Naive B cell (primary cell): ENCODE results near the gene POLE3. TPM values are rescaled to one million over a fixed set of nuclear protein-coding genes. Genes with fewer than 3 reads are reported as not detected.
"Not testable (repeated sequence)": the region's sequence is repeated elsewhere in the genome, so short reads cannot be mapped to it uniquely, and the experiment has no call there.

Source experiments
- ATAC-seq, 2 donors: fragments of 150-1000 bp; cut with Tn5 transposase; 2 replicates each; pipeline ENCODE4 v1.10.0; 2021; ENCODE audit warnings: low read depth in 2 of 2, mild to moderate bottlenecking in 2 of 2, moderate library complexity in 2 of 2
- DNase-seq: peaks from one replicate; pipeline ENCODE4 v3.0.0; 2022
- H3K27ac Mint-ChIP-seq, 6 donors: one replicate each; pipeline ENCODE4 v1.8.0; 2020 to 2022; ENCODE audit warnings: mild to moderate bottlenecking in 6 of 6, mixed read lengths in 6 of 6, moderate library complexity in 5 of 6, inconsistent platforms in 2 of 6
- H3K27me3 Mint-ChIP-seq, 3 donors: one replicate each; pipeline ENCODE4 v1.8.0; 2021 to 2022; ENCODE audit warnings: mixed read lengths in 3 of 3, mild to moderate bottlenecking in 1 of 3
- H3K36me3 Mint-ChIP-seq, 2 donors: one replicate each; pipeline ENCODE4 v1.8.0; 2020 to 2022; ENCODE audit warnings: mixed read lengths in 2 of 2, inconsistent platforms in 1 of 2, mild to moderate bottlenecking in 1 of 2
- H3K4me1 Mint-ChIP-seq, 3 donors: one replicate each; pipeline ENCODE4 v1.8.0; 2020 to 2022; ENCODE audit warnings: mixed read lengths in 3 of 3, inconsistent platforms in 1 of 3, mild to moderate bottlenecking in 1 of 3, moderate library complexity in 1 of 3
- H3K4me3 Mint-ChIP-seq, 8 donors: one replicate each; pipeline ENCODE4 v1.8.0; 2020 to 2022; ENCODE audit warnings: mild to moderate bottlenecking in 8 of 8, mixed read lengths in 8 of 8, moderate library complexity in 8 of 8, inconsistent platforms in 2 of 8
- H3K9me3 Mint-ChIP-seq, 7 donors: one replicate each; pipeline ENCODE4 v1.8.0; 2020 to 2022; ENCODE audit warnings: mixed read lengths in 7 of 7, mild to moderate bottlenecking in 5 of 7, inconsistent platforms in 2 of 7, moderate library complexity in 1 of 7
- polyA plus RNA-seq, 6 donors: library from polyadenylated mRNA; unstranded; fragments of 300-500 nt; fragmentation: Illumina TruSeq; gene quantifications; one replicate each; pipeline ENCODE4 v1.2.3, GENCODE V29; 2021; ENCODE audit warnings: low read depth in 6 of 6

The POLE3 gene
- polyA plus RNA-seq, 6 donors from 2014 or later = 112 to 213 (median 140) TPM

DNA sequence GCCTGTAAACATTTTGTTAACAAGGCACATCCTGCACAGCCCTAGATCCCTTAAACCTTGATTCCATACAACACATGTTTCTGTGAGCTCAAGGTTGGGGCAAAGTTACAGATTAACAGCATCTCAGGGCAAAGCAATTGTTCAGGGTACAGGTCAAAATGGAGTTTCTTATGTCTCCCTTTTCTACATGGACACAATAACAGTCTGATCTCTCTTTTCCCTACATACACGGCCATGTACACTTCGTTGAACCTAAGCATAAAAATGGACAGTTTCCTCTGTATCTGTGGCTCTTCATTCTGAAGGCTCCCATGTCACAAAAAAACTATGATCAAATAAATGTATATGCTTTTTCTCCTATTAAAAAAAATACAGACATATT, 30.7 kb downstream of the POLE3 start:
- Mint-ChIP-seq H3K27ac (peak overlapping the region in 1 of 6 donors; percentile 79), H3K4me1 (peaks cover 13 to 28% (median 15%) of the 10 kb centered on the region in 3 donors), H3K4me3 (peak overlapping the region in 1 of 8 donors; percentile 58)
- H3K27me3 Mint-ChIP-seq, ATAC-seq, H3K9me3 Mint-ChIP-seq, H3K36me3 Mint-ChIP-seq, DNase-seq: not testable (repeated sequence)

DNA sequence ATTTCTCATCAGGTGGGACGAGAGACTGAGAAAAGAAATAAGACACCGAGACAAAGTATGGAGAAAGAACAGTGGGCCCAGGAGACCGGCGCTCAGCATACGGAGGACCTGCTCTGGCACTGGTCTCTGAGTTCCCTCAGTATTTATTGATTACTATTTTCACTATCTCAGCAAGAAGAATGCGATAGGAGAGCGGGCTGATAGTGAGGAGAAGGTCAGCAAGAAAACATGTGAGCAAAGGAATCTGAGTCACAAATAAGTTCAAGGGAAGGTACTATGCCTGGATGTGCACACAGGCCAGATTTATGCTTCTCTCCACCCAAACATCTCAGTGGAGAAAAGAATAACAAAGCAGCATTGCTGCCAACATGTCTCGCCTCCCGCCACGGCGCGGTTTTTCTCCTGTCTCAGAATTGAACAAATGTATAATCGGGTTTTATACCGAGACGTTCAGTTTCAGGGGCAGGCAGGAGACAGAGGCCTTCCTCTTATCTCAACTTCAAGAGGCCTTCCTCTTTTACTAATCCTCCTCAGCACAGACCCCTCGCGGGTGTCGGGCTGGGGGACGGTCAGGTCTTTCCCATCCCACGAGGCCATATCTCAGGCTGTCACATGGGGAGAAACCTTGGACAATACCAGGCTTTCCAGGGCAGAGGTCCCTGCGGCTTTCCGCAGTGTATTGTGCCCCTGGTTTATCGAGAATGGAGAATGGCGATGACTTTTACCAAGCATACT, 31.2 kb downstream of the POLE3 start:
- not testable (repeated sequence) for H3K27me3 Mint-ChIP-seq, H3K36me3 Mint-ChIP-seq, H3K9me3 Mint-ChIP-seq, DNase-seq, ATAC-seq
- H3K4me3 Mint-ChIP-seq = peak overlapping the region in 3 of 8 donors; percentile 53 to 58 (median 54)
- peak overlapping the region in 3 of 6 donors; percentile 16 to 90 (median 39) for H3K27ac Mint-ChIP-seq
- peaks cover 13 to 32% (median 16%) of the 10 kb centered on the region in 3 donors for H3K4me1 Mint-ChIP-seq

DNA sequence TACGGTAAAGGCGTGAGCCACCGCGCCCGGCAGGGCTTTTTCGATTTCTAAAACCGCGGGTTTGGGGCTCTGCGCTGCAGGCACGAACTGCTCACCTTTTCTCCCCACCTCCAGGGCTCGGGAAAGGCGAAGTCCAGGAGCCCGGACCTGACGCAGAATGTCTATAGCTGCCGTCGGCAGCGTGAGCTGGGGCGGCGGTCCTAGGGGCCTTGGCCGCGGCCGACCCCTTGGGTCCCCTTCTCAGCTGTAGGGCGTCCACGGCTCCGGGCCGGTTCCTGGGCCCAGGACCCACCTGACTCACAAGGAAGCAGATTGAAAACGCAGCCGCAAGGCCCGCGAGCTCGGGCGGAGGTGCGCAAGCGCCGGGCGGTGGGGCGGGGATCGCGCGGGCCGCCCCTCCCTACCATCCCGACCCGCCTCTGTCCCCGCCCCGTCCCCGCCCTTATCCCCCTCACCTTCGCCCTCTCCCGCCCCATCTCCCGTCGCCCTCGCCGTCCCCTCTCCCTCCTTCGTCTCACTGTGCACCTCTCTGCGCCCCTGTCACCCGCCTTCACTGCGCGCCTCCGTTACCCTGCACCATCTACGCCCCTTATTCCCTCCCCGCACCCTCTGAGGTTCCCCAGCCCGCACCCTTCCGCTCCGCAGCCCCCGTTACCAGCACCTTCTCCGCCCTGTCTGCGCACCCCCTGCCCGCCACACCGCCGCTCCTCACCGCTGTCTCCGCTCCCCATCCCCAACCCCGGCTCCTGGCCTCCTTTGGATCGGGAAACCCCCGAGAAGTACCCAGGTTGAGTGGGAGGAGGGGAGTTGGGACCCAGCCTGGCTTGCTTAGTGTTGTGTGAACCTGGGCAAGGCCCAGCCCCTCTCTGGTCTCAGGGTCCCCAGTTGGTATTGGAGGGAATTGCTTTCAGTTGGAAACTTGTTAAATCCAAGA, 33.6 kb downstream of the POLE3 start, which contains the start of gene HDHD3:
Gene HDHD3 (minus strand): TSS at position 353 of the 934 bp plus-strand sequence. CDS start 2,632 bp downstream, outside the sequence.
- Mint-ChIP-seq H3K9me3 (no peaks in the 10 kb centered on the region), H3K27me3 (no peaks in the 10 kb centered on the region), H3K4me3 (peak within 1 kb of the TSS; percentile 87 to 95 (median 90)), H3K36me3 (no peaks in the 10 kb centered on the region), H3K4me1 (peaks cover 13 to 34% (median 22%) of the 10 kb centered on the region in 3 donors), H3K27ac (peak within 1 kb of the TSS; percentile 44 to 93 (median 82))
- DNase-seq = peak; percentile 81
- ATAC-seq = peak; percentile 91 to 92

DNA sequence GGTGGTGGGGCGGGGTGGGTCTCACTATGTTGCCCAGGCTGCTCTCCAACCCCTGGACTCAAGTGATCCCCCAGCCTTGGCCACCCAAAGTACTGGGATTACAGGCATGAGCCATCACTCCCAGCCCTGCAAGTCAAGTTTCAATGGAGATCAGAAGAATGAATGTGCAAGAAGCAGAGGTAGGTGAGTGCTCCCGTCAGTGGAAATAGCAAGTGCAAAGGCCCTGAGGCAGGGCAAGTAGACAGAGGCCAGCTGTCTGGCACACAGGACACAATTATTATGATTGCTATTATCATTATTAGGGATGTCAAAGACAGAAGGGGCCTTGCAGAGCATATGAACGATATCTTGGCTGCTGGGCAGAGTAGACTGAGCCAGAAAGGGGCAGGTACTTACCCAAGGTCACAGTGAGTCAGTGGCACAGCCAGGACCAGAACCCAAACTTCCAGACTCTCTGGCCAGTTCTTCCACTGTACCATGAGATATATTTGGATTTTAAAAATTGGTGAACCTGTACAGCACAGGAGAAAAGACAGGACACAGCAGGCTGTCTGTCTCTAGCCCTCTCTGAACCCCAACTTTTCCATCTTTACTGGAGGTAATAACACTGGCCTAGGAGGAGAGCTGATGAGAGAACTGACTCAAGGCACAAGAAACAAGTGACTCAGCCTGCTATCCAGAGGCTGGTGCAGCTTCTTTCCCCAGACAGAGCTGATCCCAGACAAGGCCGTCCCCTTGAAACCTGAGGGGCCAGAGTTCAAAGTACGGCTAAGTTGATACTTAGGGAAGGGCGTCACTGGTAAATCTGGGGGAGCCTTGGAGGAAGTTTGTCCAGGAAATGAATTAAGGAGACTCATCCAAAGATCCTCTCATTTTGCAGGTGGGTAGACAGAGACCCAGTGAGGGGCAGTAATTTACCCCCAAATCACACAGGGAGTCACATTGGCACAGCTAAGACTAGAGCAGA, 35.1 kb downstream of the POLE3 start:
- Mint-ChIP-seq H3K4me3 (peak overlapping the region; percentile 81 to 92 (median 85)), H3K9me3 (no peaks in the 10 kb centered on the region), H3K36me3 (no peaks in the 10 kb centered on the region), H3K27ac (peak overlapping the region in 4 of 6 donors; percentile 60 to 93 (median 79)), H3K27me3 (no peaks in the 10 kb centered on the region), H3K4me1 (peaks cover 13 to 23% (median 22%) of the 10 kb centered on the region in 3 donors)
- ATAC-seq = no peak
- DNase-seq = no peak

DNA sequence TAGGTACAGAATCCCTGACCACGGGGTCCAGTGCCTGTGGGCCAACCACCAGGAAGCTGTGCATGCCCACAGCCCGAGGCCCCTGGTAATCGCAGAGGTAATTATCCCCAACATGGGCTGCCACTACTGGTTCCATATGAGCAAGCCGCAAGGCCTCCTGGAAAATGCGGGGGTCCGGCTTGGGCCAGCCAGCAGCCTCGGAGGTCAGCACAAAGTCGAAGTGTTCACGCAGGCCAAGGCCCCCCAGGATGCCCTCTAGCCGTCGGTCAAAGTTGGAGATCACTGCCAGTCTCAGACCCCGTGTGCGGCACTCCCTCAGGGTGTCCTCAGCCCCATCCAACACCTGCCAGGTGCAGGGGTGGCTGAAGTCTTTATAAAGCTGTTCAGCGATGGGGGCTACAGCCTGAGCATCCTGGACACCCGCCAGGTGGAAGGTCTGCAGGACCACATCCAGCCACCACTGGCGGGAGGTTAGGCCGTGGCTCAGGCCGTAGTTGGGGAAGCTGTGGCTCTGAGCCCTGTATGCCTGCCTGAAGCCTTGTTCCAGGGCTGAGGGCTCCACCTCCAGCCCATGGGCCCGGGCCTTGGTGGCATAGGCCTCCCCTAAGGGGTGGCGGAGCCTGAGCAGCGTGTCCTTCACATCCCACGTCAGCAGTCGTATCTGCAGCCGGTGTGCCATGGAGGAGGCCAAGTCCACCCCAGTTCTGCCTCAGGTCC, 36.6 kb downstream of the POLE3 start:
- Mint-ChIP-seq H3K36me3 (no peaks in the 10 kb centered on the region), H3K9me3 (no peaks in the 10 kb centered on the region), H3K4me1 (peaks cover 13 to 23% (median 22%) of the 10 kb centered on the region in 3 donors), H3K4me3 (peak overlapping the region in 2 of 8 donors; percentile 47 to 88), H3K27me3 (no peaks in the 10 kb centered on the region), H3K27ac (peak overlapping the region in 1 of 6 donors; percentile 38)
- ATAC-seq = no peak
- no peak for DNase-seq

DNA sequence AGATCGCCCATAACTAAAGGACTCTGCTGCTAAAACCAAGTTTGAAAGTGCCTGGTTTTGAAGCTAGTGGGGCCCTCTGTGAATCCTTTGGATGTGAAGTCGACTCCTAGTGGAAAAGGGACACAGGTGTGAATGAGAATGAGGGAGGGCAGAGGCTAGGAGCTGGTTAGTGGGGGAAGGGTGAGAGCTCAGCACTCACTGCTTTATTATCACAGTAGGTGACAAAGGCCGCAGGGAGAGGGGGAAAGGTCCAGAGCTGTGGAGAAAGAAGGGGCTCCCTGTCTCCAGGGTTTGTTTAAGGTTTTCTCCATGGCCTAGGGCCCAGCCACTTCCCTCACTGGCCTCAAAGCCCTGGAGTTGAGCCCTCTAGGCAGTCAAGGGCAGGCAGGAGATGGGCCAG, 37.2 kb downstream of the POLE3 start:
- peaks cover 13 to 23% (median 22%) of the 10 kb centered on the region in 3 donors for H3K4me1 Mint-ChIP-seq
- peak overlapping the region in 2 of 6 donors; percentile 38 to 44 for H3K27ac Mint-ChIP-seq
- ATAC-seq = no peak
- H3K27me3 Mint-ChIP-seq = no peaks in the 10 kb centered on the region
- H3K9me3 Mint-ChIP-seq = no peaks in the 10 kb centered on the region
- no peak for DNase-seq
- no peaks in the 10 kb centered on the region for H3K36me3 Mint-ChIP-seq
- no peak overlapping the region for H3K4me3 Mint-ChIP-seq

DNA sequence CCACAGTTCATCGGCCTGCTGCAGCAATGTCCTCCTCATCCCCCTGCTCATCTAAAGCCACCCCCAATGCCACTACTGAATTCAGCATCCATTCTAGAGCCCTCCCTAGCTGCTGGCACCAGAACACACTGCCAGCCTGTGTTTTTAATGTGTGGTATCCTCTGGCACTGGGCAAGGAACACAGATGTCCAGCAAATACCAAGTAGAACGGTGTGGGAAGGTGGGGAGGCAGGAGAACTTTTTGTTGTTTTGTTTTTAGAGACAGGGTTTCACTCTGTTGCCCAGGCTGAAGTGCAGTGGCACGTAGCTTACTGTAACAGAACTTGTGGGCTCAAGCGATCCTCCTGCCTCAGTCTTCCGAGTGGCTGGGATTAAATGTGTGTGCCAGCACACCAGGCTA, 38.4 kb downstream of the POLE3 start:
- no peaks in the 10 kb centered on the region for H3K27me3 Mint-ChIP-seq
- peaks cover 12 to 22% (median 18%) of the 10 kb centered on the region in 3 donors for H3K4me1 Mint-ChIP-seq
- H3K27ac Mint-ChIP-seq = peak overlapping the region in 1 of 6 donors; percentile 40
- H3K9me3 Mint-ChIP-seq = no peaks in the 10 kb centered on the region
- no peak for ATAC-seq
- DNase-seq = no peak
- no peaks in the 10 kb centered on the region for H3K36me3 Mint-ChIP-seq
- peak overlapping the region in 2 of 8 donors; percentile 16 to 18 for H3K4me3 Mint-ChIP-seq

DNA sequence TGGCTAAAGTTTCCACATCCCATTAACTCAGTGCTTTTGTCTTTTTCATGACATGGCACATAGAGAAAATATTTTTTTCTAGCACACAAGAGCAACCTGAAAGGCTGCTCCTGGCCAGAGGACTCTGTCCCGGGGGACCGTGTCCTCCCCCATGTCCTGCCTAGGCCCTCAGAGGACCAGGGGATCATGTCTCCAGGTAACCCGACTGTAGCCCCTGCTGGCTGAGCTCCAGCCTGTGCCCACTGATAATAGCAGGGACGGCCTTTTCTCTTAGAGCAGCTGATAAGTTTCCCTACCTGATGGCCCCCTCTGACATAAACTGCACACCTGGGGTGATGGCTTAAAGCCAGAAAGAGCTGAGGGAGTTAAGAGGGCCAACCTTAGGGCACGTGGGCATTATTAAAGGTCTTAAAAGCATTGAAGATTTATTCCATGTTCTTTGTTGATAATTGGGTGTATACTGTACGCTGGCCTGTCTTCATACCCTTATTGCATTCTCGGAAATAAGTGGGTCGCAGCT, 39.6 kb downstream of the POLE3 start:
- DNase-seq = no peak
- Mint-ChIP-seq H3K9me3 (no peaks in the 10 kb centered on the region), H3K4me1 (peaks cover 9 to 18% (median 16%) of the 10 kb centered on the region in 3 donors), H3K4me3 (no peak overlapping the region), H3K36me3 (no peaks in the 10 kb centered on the region), H3K27me3 (no peaks in the 10 kb centered on the region), H3K27ac (no peak overlapping the region)
- ATAC-seq = no peak

DNA sequence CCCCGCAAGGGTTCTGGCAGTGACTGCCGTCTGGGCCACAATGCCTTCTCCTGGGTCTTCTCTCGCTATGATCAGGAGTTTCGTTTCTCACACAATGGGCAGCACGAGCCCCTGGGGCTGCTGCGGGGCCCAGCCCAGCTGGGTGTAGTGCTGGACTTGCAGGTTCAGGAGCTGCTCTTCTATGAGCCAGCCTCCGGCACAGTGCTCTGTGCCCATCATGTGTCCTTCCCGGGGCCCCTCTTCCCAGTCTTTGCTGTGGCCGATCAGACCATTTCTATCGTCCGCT, 40.7 kb downstream of the POLE3 start:
- Mint-ChIP-seq H3K27ac (no peak overlapping the region), H3K27me3 (no peaks in the 10 kb centered on the region), H3K9me3 (no peaks in the 10 kb centered on the region), H3K4me1 (peaks cover under 1 to 7% (median 5%) of the 10 kb centered on the region in 3 donors), H3K36me3 (no peaks in the 10 kb centered on the region), H3K4me3 (no peak overlapping the region)
- ATAC-seq (no peak), DNase-seq (no peak)

DNA sequence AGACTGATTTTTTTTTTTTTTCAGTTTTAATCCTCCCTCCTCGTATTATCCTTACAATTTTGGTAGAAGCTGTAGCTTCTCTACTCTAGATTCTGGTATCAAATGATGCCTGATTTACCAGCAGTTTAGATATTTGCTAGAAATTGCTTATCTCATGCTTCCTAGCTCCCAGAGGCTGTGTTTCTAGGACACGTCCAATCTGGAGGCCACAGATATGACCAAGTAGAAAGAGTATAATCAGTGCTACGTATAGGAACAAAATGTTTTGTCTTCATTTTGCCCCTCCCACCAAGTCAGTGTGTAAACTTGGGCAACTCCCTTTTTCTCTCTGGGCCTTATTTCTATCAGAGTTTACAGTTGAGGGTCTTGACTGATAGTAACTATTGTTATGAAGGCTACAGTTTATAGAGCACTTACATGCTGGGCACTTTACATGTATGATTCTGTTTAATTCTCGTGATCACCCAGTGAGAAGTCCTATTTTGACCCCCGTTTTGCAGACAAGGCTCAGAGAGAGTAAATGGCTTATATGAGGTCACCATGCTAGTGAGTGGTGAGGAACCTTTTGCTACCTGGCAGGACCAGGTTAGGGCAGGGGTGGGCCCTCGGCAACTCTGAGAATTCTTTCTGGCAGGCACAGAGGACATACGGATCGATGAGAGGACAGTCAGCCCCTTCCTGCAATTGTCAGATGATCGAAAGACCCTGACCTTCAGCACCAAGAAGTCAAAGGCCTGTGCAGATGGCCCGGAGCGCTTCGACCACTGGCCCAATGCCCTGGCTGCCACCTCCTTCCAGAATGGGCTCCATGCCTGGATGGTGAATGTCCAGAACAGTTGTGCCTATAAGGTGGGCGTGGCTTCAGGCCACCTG, 41.3 kb downstream of the POLE3 start:
- H3K4me1 Mint-ChIP-seq = peaks cover 0 to 6% (median 1%) of the 10 kb centered on the region in 3 donors
- ATAC-seq = no peak
- H3K4me3 Mint-ChIP-seq = no peak overlapping the region
- no peak overlapping the region for H3K27ac Mint-ChIP-seq
- H3K27me3 Mint-ChIP-seq = no peaks in the 10 kb centered on the region
- H3K36me3 Mint-ChIP-seq = no peaks in the 10 kb centered on the region
- no peaks in the 10 kb centered on the region for H3K9me3 Mint-ChIP-seq
- no peak for DNase-seq

DNA sequence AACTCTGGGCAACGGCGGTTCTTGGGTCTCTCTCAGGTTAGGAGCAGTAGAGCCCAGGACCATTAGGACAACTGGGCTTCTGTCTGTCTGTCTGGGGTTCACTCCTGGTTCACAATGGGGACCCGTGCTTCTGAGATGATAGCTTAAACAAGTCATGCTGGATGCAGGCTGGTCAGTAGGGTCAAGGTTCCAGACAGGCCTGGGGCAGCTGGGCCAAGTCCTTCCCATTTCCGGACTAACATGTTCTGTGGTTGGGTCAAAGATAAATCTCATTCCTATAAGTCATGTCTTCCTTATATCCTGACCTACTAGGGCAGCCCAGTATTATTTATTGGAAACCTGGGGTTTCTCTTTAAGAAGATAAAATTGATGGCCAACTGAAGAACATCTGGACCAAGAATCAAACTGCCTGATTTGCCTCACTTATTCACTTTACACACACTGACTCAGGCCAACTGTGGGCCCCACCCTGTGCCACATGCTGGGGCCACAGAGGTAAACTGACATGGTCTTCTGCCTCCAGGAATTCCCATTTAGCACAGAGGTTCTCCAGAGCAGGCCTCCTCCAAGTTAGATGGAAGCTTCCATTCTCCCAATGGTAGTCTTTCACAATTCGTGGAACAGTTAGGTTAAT, 42.0 kb downstream of the POLE3 start:
- H3K9me3 Mint-ChIP-seq = no peaks in the 10 kb centered on the region
- H3K27me3 Mint-ChIP-seq = no peaks in the 10 kb centered on the region
- peaks cover 0 to 6% (median 1%) of the 10 kb centered on the region in 3 donors for H3K4me1 Mint-ChIP-seq
- no peak overlapping the region for H3K4me3 Mint-ChIP-seq
- no peak overlapping the region for H3K27ac Mint-ChIP-seq
- ATAC-seq = no peak
- DNase-seq = no peak
- H3K36me3 Mint-ChIP-seq = no peaks in the 10 kb centered on the region
